Fibroblast of mammary gland (primary cell): ENCODE data around the gene CCDC28B.
A peak's percentile ranks its signal among the peaks of the same experiment; 100 is the strongest.

ENCODE experiments used
- DNase-seq: peaks from one replicate; pipeline ENCODE4 v3.0.0-alpha.2; 2010; ENCODE audit warnings: low read depth
- H3K4me3 ChIP-seq: 2 replicates; pipeline ENCODE4 v1.5.1; 2011; ENCODE audit warnings: low read depth, mild to moderate bottlenecking, low read length, moderate library complexity; ENCODE audit not compliant: control insufficient read depth
- CTCF ChIP-seq: conservative IDR thresholded peaks from 2 replicates; pipeline ENCODE4 v1.5.1; 2011; ENCODE audit warnings: low read depth, low read length, inconsistent platforms; ENCODE audit not compliant: control insufficient read depth, insufficient read depth

Gene CCDC28B

GRCh38 chr1:32205401-32206370 lies 5.3 kb downstream of the CCDC28B start, which contains the start of gene IQCC:
TSS of gene IQCC (plus strand) at chr1:32205671. CDS start at chr1:32205682, 11 bp downstream.
- peak; percentile 74 for DNase-seq
- no peak for TF ChIP-seq CTCF
- H3K4me3 ChIP-seq, result peak within 1 kb of the TSS; percentile 83

GRCh38 chr1:32208469-32208868 lies 8.1 kb downstream of the CCDC28B start:
- no peak for TF ChIP-seq CTCF
- no peak overlapping the region for H3K4me3 ChIP-seq
- DNase-seq, result no peak

DNA sequence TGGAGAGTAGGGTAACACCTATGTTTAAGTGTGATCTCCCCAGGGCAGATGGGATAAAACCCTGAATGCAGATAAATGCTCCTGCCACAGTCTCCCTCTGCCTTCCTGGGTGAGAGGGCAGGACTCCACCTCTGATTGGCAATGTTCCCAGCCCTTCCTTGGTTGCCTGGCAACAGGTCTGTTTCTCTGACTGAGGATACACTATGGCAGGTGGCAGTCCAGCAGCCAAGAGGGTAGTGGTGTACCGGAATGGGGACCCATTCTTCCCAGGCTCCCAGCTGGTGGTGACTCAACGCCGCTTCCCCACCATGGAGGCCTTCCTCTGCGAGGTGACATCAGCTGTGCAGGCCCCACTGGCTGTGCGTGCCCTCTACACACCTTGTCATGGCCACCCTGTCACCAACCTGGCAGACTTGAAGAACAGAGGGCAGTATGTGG lies 8.5 kb downstream of the CCDC28B start, which contains the start of gene DCDC2B:
TSS of gene DCDC2B (plus strand) at position 199 of the 438 bp plus-strand sequence. CDS start at position 204, 5 bp downstream.
- H3K4me3 ChIP-seq, result no peak within 1 kb of the TSS
- DNase-seq, result peak; percentile 46
- no peak for TF ChIP-seq CTCF

GRCh38 chr1:32215629-32216480 lies 15.5 kb downstream of the CCDC28B start:
- TF ChIP-seq CTCF, result peak; percentile 84
- DNase-seq, result peak; percentile 62
- no peak overlapping the region for H3K4me3 ChIP-seq

- no peak for TF ChIP-seq CTCF
- no peak for DNase-seq
- no peak overlapping the region for H3K4me3 ChIP-seq
Measured at GRCh38 chr1:32216566-32216965, 16.2 kb downstream of the CCDC28B start.

GRCh38 chr1:32219022-32219421 lies 18.6 kb downstream of the CCDC28B start:
- H3K4me3 ChIP-seq, result no peak overlapping the region
- TF ChIP-seq CTCF, result no peak
- DNase-seq, result peak; percentile 72
